Mucosa of stomach (tissue), 1 donor: ENCODE results near the gene TMSB4X.
"Not testable (repeated sequence)": the region's sequence is repeated elsewhere in the genome, so short reads cannot be mapped to it uniquely, and the experiment has no call there.

Experiments used
- H3K27me3 ChIP-seq: one replicate; pipeline ENCODE4 v1.7.0; 2013; ENCODE audit warnings: mild to moderate bottlenecking, low read length; ENCODE audit not compliant: control insufficient read depth, insufficient read depth
- H3K36me3 ChIP-seq: one replicate; pipeline ENCODE4 v1.7.0; 2013; ENCODE audit warnings: low read length; ENCODE audit not compliant: control insufficient read depth, insufficient read depth
- H3K4me1 ChIP-seq: one replicate; pipeline ENCODE4 v1.7.0; 2013; ENCODE audit warnings: mild to moderate bottlenecking, low read length; ENCODE audit not compliant: control insufficient read depth, insufficient read depth
- H3K4me3 ChIP-seq: one replicate; pipeline ENCODE4 v1.7.0; 2013; ENCODE audit warnings: low read length
- H3K9ac ChIP-seq: one replicate; pipeline ENCODE4 v1.7.0; 2013; ENCODE audit warnings: mild to moderate bottlenecking, low read length, moderate library complexity
- H3K9me3 ChIP-seq: one replicate; pipeline ENCODE4 v1.7.0; 2013; ENCODE audit warnings: mild to moderate bottlenecking, low read length, moderate library complexity; ENCODE audit not compliant: control insufficient read depth
- donor health status: Pancreatic carcinoma.

The TMSB4X gene

GRCh38 chrX:12972243-12972642 lies 2.7 kb upstream of the TMSB4X start:
- Histone ChIP-seq H3K9ac (peak overlapping the region; percentile 90), H3K9me3 (no peaks in the 10 kb centered on the region), H3K4me1 (peaks cover 18% of the 10 kb centered on the region), H3K27me3 (no peaks in the 10 kb centered on the region), H3K4me3 (peak overlapping the region; percentile 25), H3K36me3 (peaks cover 9% of the 10 kb centered on the region)

GRCh38 chrX:12972878-12973560 lies 1.9 kb upstream of the TMSB4X start:
- peaks cover 18% of the 10 kb centered on the region for H3K4me1 ChIP-seq
- H3K4me3 ChIP-seq: peak overlapping the region; percentile 56
- no peaks in the 10 kb centered on the region for H3K27me3 ChIP-seq
- no peaks in the 10 kb centered on the region for H3K9me3 ChIP-seq
- peaks cover 9% of the 10 kb centered on the region for H3K36me3 ChIP-seq
- peak overlapping the region; percentile 100 for H3K9ac ChIP-seq

- Histone ChIP-seq H3K9me3 (no peaks in the 10 kb centered on the region), H3K36me3 (peaks cover 9% of the 10 kb centered on the region), H3K9ac (peak overlapping the region; percentile 100), H3K27me3 (no peaks in the 10 kb centered on the region), H3K4me3 (peak overlapping the region; percentile 56), H3K4me1 (peaks cover 22% of the 10 kb centered on the region)
These were observed 1.2 kb upstream of the TMSB4X start for GRCh38 chrX:12973561-12974304.

- Histone ChIP-seq H3K36me3 (peaks cover 9% of the 10 kb centered on the region), H3K4me3 (peak overlapping the region; percentile 56), H3K27me3 (no peaks in the 10 kb centered on the region), H3K9me3 (no peaks in the 10 kb centered on the region), H3K9ac (peak overlapping the region; percentile 100), H3K4me1 (peaks cover 23% of the 10 kb centered on the region)
These were observed 560 bp upstream of the TMSB4X start for GRCh38 chrX:12974305-12974795.

GRCh38 chrX:12975670-12975965 lies 708 bp downstream of the TMSB4X start:
- Histone ChIP-seq H3K9ac (peak overlapping the region; percentile 100), H3K27me3 (no peaks in the 10 kb centered on the region), H3K9me3 (no peaks in the 10 kb centered on the region), H3K36me3 (peaks cover 9% of the 10 kb centered on the region), H3K4me1 (peaks cover 23% of the 10 kb centered on the region), H3K4me3 (peak overlapping the region; percentile 90)

GRCh38 chrX:12975991-12976558 lies 1.2 kb downstream of the TMSB4X start:
- H3K9me3 ChIP-seq: no peaks in the 10 kb centered on the region
- peak overlapping the region; percentile 100 for H3K9ac ChIP-seq
- peaks cover 9% of the 10 kb centered on the region for H3K36me3 ChIP-seq
- H3K4me1 ChIP-seq: peaks cover 18% of the 10 kb centered on the region
- H3K4me3 ChIP-seq: peak overlapping the region; percentile 90
- no peaks in the 10 kb centered on the region for H3K27me3 ChIP-seq

- not testable (repeated sequence) for H3K4me3 ChIP-seq, H3K27me3 ChIP-seq, H3K9me3 ChIP-seq, H3K4me1 ChIP-seq, H3K36me3 ChIP-seq
- peak overlapping the region; percentile 100 for H3K9ac ChIP-seq
These were observed 2.2 kb downstream of the TMSB4X start for GRCh38 chrX:12976819-12977732.

GRCh38 chrX:12977761-12978204 lies 2.9 kb downstream of the TMSB4X start:
- Histone ChIP-seq H3K36me3 (peaks cover 9% of the 10 kb centered on the region), H3K27me3 (no peaks in the 10 kb centered on the region), H3K9ac (peak overlapping the region; percentile 100), H3K4me1 (peaks cover 6% of the 10 kb centered on the region), H3K9me3 (no peaks in the 10 kb centered on the region), H3K4me3 (peak overlapping the region; percentile 4)

GRCh38 chrX:12978205-12979025 lies 3.5 kb downstream of the TMSB4X start:
- no peaks in the 10 kb centered on the region for H3K9me3 ChIP-seq
- peaks cover 6% of the 10 kb centered on the region for H3K4me1 ChIP-seq
- H3K36me3 ChIP-seq: peaks cover 9% of the 10 kb centered on the region
- no peaks in the 10 kb centered on the region for H3K27me3 ChIP-seq
- H3K4me3 ChIP-seq: no peak overlapping the region
- H3K9ac ChIP-seq: peak overlapping the region; percentile 100

- Histone ChIP-seq H3K4me3 (no peak overlapping the region), H3K36me3 (peaks cover 9% of the 10 kb centered on the region), H3K4me1 (peaks cover 6% of the 10 kb centered on the region), H3K9ac (peak overlapping the region; percentile 100), H3K9me3 (no peaks in the 10 kb centered on the region), H3K27me3 (no peaks in the 10 kb centered on the region)
These were observed 4.2 kb downstream of the TMSB4X start for GRCh38 chrX:12979026-12979607.

GRCh38 chrX:12979616-12980015 lies 4.7 kb downstream of the TMSB4X start:
- Histone ChIP-seq H3K4me1 (peaks cover 9% of the 10 kb centered on the region), H3K9ac (no peak overlapping the region), H3K27me3 (no peaks in the 10 kb centered on the region), H3K9me3 (no peaks in the 10 kb centered on the region), H3K4me3 (no peak overlapping the region), H3K36me3 (peaks cover 9% of the 10 kb centered on the region)
